HG03039 (cell line): ENCODE measurements around the gene SCYL1.
A peak's percentile ranks its signal among the peaks of the same experiment; 100 is the strongest.
"Not testable (repeated sequence)": the region's sequence is repeated elsewhere in the genome, so short reads cannot be mapped to it uniquely, and the experiment has no call there.

Source experiments
- ATAC-seq: cut with Tn5 transposase; IDR thresholded peaks from one replicate; pipeline ENCODE4 v1.9.1; 2021; ENCODE audit warnings: mild to moderate bottlenecking, moderate library complexity; ENCODE audit not compliant: unreplicated experiment

Gene SCYL1

GRCh38 chr11:65504674-65505465 lies 20.0 kb upstream of the SCYL1 start:
- no peak for ATAC-seq

GRCh38 chr11:65505466-65506289 lies 19.2 kb upstream of the SCYL1 start:
- ATAC-seq, result no peak

DNA sequence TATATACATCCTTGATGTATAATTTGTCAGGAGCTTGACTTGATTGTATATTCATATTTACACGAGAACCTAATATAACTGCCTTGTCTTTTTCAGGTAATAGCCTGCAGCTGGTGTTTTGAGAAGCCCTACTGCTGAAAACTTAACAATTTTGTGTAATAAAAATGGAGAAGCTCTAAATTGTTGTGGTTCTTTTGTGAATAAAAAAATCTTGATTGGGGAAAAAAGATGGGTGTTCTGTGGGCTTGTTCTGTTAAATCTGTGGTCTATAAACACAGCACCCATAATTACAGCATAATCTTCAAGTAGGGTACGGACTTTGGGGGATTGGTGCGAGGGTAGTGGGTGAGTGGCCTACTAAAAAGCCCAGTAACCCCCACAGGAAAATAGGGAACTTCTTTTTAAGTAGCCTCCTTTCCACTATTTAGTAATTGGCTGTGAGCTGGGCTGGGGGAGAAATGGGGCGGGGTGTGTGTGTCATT lies 18.6 kb upstream of the SCYL1 start:
- ATAC-seq, result no peak

GRCh38 chr11:65506772-65507505 lies 17.9 kb upstream of the SCYL1 start:
- peak; percentile 35 for ATAC-seq

GRCh38 chr11:65512311-65512710 lies 12.6 kb upstream of the SCYL1 start:
- not testable (repeated sequence) for ATAC-seq

DNA sequence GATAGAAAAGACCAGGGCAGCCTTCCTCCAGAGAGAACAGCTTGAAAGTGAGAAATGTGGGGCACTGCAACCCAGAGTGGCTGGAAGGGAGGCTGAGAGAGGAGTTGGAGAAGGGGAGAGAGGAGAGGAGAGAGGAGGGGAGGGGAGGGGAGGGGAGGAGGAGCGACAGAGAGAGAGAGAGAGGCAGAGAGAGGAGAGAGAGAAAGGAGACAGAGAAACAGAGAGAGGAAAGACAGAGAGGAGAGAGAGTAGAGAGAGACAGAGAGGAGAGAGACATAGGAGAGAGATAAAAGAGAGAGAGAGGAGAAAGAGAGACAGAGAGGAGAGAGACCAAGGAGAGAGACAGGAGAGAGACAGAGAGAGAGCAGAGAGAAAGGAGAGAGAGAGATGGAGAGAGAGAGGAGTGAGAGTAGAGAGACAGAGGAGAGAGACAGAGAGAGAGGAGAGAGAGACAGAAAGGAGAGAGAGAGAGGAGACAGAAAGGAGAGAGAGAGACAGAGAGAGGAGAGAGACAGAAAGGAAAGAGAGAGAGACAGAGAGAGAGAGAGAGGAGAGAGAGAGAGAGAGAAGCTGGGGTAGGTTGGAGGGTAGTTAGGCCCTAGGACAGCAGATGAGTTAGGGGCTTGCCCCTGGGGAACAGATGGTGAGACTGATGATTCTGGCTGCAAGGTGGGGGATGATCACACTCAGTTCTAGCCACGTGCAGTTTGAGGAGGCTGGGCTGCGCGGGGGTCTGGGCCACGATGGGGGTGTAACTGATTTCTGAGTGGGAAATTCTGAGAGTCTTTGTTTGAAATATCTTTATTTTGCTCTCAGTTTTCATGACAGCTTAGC lies 8.5 kb upstream of the SCYL1 start:
- ATAC-seq, result no peak

DNA sequence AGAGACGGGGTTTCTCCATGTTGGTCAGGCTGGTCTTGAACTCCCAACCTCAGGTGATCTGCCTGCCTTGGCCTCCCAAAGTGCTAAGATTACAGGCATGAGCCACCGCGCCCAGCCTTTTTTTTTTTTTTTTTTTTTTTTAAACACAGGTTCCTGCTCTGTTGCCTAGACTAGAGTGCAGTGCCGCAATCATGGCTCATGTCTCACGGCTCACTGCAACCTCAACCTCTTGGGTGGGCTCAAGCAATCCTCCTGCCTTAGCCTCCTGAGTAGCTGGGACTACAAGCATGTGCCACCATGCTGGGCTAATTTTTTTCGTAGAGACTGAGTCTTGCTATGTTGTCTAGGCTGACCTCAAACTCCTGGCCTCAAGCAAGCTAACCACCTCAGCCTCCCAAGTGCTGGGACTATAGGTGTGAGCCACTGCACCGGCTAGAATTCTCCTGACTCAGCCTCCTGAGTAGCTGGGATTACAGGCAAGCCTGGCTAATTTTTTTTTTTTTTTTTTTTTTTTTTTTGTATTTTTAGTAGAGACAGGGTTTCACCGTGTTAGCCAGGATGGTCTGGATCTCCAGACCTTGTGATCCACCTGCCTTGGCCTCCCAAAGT lies 5.8 kb upstream of the SCYL1 start:
- not testable (repeated sequence) for ATAC-seq

DNA sequence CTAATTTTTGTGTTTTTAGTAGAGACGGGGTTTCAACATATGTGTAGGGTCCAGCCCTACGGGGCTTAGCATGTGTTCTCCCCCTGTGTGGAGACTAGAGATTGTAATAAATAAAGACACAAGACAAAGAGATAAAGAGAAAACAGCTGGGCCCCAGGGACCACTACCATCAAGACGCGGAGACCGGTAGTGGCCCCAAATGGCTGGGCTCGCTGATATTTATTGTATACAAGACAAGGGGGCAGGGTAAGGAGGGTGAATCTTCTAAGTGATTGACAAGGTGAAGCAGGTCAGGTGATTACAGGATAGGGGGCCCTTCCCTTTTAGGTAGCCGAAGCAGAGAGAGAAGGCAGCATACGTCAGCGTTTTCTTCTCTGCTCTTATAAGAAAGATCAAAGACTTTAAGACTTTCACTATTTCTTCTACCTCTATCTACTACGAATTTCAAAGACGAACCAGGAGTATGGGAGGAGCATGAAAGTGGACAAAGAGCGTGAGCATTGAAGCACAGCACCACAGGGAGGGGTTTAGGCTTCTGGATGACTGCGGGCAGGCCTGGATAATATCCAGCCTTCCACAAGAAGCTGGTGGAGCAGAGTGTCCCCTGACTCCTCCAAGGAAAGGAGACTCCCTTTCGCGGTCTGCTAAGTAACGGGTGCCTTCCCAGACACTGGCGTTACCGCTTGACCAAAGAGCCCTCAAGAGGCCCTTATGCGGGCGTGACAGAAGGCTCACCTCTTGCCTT lies 2.9 kb upstream of the SCYL1 start:
- not testable (repeated sequence) for ATAC-seq

DNA sequence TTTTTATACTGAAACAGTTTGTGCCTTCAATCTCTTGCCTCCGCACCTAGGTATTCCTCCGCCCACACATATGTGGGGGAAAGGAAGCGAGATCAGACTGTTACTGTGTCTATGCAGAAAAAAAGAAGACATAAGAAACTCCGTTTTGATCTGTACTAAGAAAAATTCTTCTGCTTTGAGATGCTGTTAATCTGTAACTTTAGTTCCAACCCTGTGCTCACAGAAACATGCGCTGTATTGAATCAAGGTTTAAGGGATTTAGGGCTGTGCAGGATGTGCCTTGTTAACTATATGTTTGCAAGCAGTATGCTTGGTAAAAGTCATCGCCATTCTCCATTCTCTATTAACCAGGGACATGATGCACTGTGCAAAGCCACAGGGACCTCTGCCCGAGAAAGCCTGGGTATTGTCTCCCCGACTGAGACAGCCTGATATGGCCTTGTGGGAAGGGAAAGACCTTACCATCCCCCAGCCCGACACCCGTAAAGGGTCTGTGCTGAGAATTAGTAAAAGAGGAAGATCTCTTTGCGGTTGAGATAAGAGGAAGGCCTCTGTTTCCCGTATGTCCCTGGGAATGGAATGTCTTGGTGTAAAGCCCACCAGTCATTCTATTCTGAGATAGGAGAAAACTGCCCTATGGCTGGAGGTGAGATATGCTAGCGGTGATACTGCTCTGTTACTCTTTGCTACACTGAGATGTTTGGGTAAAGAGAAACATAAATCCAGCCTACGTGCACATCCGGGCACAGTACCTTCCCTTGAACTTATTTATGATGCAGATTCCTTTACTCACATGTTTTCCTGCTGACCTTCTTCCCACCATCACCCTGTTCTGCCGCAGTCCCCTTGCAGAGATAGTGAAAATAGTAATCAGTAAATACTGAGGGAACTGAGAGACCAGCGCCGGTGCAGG lies 1.9 kb upstream of the SCYL1 start:
- ATAC-seq, result not testable (repeated sequence)

GRCh38 chr11:65523631-65523968 lies 1.3 kb upstream of the SCYL1 start:
- ATAC-seq, result not testable (repeated sequence)

DNA sequence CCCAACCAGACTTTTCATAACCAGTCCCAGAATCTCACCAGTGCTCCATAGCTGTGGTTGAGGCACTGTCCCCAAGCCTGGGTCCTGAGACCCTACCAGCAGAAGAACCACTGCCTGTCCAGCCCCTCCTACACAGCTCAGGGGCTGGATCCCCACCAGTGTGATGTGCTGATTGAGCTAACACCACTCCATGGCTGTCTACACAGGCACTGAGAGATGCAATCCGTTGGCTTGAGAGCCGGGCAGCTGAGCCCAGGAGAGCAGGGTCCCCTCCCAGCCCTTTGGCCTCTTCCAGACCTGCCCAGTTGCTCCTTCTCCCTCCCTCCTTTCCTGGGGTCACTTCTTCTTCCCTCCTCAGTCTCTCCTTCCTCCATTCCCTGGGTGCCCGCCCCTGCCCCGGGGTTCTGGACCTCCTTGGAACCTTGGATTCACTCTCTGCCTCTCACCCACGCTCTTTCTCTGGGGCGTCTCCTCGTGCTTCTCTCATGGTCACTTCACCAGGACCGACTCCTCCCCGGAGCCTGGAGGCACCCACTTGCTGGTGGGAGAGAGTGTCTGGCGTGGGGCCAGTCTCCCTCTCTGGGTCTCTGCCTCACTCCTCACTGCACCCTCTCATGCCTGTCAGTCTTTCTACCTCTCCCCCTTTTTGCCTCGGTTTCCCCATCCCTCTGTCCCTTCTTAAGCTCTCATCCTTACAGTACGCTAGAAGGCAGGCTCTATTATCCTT lies 706 bp upstream of the SCYL1 start:
- no peak for ATAC-seq

DNA sequence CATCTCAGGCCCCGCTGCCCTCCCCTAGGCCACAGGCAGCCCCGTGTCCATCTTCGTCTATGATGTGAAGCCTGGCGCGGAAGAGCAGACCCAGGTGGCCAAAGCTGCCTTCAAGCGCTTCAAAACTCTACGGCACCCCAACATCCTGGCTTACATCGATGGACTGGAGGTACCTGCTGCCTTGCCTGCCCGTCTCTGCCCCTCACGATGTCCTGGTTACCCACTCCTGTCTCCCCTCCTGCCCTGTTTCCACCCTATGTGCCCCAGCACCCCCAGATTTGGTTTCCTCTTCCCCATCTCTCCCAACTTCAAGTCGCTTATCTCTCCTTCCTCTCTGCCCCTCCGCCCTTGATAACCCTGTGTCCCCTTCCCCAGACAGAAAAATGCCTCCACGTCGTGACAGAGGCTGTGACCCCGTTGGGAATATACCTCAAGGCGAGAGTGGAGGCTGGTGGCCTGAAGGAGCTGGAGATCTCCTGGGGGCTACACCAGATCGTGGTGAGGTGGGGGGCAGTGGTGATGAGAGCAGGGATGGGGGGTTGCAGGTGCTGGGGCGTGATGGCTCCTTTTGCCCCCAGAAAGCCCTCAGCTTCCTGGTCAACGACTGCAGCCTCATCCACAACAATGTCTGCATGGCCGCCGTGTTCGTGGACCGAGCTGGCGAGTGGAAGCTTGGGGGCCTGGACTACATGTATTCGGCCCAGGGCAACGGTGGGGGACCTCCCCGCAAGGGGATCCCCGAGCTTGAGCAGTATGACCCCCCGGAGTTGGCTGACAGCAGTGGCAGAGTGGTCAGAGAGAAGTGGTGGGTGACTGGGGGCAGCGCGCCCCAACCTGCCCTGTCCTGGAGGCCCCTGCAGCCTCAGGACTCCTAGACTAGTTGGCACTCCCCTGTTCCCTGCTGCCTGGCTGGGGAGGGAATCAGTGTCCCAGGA lies 930 bp downstream of the SCYL1 start:
- no peak for ATAC-seq

GRCh38 chr11:65526744-65527143 lies 1.9 kb downstream of the SCYL1 start:
- ATAC-seq, result no peak

DNA sequence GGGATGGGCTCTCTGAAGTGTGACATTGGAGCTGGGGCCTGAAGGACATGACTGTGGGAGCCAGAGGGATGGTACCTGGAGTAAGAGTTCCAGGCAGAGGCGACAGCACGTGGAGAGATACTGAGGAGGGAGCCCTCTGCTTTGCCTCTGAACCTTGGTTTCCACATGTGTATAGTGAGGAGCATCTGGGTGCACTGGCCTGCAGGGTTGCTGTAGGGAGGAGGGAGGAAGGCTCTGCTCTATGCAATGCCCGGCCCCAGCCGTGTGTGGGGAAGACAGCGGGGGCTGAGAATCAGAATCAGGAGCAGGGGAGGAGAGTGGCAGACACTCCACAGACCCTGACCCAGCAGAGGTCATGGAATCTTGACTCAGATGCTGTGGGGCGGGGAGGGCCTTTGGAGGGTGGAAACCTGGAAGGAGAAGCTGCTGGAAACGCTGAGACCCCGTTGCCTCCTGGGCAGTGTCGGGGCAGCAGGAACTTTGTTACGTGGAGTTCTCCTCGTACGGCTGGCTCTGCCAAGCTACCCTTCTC lies 4.0 kb downstream of the SCYL1 start:
- ATAC-seq, result no peak

DNA sequence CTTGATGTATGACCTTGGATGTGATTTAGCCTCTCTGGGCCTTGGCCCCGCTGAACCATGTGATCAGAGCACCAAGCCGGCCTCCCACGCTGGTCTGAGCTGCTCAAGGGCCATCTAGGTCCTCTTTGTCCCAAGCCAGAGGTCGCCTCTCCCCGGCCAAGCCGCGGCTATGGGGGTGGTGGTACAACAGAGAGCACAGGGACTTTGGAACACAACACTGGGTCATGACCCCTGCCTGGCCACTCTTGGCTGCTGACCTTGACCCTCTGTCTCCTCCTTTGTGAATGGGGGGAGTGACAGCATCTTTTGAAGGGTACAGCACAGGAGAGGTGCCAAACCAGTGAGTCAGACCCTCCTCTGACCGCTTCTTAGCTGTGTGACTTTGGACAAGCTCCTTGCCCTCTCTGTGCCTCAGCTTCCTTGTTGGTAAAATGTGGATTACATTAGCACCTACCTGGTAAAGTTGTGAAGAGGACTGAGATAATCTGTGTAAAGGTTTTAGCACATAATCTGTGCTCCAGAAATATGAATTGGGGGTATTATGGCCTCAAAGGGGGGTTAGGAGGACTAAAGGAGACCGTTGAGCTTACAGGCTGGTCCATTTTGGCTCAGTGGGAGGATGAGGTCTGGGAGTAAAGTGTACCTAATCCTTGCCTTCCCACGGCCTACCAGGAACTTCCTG lies 4.7 kb downstream of the SCYL1 start:
- ATAC-seq, result no peak

DNA sequence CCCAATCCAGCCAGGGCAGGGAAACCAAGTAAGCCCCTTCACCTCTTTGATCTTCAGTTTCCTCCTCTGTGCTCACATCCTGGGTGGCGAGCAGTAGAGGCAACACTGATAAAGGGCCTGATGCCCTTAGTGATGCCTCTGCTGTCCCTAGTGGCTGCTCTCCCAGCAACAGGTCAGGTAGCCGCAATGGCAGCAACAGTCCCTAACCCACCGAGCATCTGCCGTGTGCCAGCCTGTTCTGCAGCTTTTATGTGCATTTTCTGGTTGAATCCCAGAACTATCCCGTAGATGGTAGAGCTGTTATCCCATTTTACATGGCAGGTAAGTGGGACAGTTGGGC lies 5.2 kb downstream of the SCYL1 start:
- ATAC-seq, result no peak
